Measurements from ENCODE around the gene SLC26A4. TPM values are rescaled to one million over a fixed set of nuclear protein-coding genes. Genes with fewer than 3 reads are reported as not detected.

The SLC26A4 gene
- total RNA-seq, result 3.5 and 4.9 TPM in 2 replicates

DNA sequence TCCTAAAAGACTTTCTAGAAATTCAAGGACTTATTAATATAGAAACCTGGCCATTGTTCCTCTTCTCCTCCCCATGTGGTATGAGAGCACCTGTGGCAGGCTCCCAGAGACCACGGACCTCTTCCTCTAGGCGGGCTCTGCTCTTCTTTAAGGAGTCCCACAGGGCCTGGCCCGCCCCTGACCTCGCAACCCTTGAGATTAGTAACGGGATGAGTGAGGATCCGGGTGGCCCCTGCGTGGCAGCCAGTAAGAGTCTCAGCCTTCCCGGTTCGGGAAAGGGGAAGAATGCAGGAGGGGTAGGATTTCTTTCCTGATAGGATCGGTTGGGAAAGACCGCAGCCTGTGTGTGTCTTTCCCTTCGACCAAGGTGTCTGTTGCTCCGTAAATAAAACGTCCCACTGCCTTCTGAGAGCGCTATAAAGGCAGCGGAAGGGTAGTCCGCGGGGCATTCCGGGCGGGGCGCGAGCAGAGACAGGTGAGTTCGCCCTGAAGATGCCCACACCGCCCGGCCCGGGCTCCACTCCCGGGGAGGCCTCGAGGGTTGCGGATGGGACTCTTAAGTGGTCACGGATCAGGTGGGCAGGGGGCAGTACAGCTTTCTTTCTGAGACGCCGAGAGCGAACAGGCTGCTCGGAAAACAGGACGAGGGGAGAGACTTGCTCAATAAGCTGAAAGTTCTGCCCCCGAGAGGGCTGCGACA, at the start of gene SLC26A4:
Gene SLC26A4, plus strand, starts transcription at position 448 of the 700 bp plus-strand sequence. CDS start 814 bp downstream, outside the sequence.

DNA sequence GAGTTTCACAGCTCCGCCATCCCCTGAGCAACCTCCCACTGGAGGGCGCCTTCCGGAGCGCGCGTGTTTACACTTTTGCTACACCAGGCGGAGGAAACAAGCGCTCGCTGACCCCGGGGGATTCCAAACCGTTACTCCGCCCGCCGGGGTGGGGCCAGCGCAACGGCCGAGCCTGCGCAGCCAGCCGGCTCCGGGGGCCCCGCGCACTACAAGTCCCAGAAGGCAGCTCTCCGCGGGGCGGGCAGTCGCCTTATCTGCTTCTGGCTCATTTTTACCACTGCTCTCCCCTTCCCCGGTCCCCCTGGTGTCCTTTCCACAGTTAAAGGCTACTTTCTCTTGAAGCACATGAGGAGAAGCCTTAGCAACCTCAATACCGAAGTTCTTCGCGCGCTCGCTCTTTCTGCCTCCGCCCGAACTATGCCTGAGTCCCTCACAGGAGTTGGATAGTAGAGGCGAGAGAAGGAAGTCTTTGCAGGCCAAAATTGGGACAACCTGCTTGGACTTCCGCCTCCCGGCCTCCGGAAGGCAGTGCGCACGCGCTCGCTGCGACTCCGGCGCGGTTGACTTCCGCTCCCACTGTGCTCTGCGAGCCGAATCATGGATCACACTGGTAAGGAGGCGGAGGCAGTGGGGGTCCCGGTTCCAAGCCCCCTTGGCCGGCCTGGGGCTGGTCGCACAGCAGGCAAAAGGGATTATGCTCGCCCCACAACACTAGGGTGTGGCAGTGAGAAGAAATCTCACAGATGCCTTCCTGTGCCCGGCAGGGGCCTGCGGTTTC, 83.1 kb downstream of the SLC26A4 start, which contains the start of gene CBLL1:
Gene CBLL1, plus strand, starts transcription at position 576 of the 778 bp plus-strand sequence. Its CDS starts 22 bp downstream, at position 598.

Small RNAs within 50 kb of the gene (small RNA-seq; reads per million reads assigned to genes)
- gene BANF1P5, result not detected

Other genes with a start within 250 kb of the SLC26A4 start
- gene GPR22, start 190.8 kb upstream of the SLC26A4 start, total RNA-seq, result under 0.01 TPM in 1 of 2 replicates, not detected in the other
- 34.9 and 43.4 TPM in 2 replicates for gene COG5, start 96.9 kb upstream of the SLC26A4 start, total RNA-seq
- gene DUS4L, start 96.9 kb upstream of the SLC26A4 start, total RNA-seq, result 6.2 and 10.2 TPM in 2 replicates
- gene BCAP29, start 80.6 kb upstream of the SLC26A4 start, total RNA-seq, result 111 and 185 TPM in 2 replicates
- 35.1 and 38.5 TPM in 2 replicates for gene CBLL1, start 83.3 kb downstream of the SLC26A4 start, total RNA-seq
- not detected in 2 replicates for gene SLC26A3, start 142.4 kb downstream of the SLC26A4 start, total RNA-seq
- 43.4 and 73.4 TPM in 2 replicates for gene DLD, start 230.4 kb downstream of the SLC26A4 start, total RNA-seq